ENCODE data around the gene CPAMD8.

DNA sequence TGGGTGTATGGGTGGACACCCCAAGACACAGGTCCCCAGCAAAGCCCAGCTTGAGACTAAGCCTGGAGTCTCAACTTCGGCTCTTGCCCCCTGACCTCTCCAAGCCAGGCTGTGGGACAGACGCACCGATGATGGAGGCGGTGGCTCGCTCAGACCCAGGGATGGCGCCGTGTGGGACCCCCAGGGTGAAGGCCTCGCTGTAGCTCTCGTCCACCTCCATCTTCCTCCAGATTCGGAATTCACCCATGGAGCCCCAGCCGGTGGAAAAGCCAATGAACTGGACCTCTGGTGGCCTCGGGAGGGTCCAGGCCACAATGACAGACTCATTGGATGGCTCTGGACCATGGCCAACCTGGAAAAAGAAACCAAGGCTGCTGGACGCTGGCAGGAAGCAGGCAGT lies 98.7 kb downstream of the CPAMD8 start:
- no peak for TF ChIP-seq POLR2A (IDR thresholded peaks at IDR 0.05; ENCODE audit: extremely low read depth, insufficient read length)
- no peak for TF ChIP-seq MAX (IDR thresholded peaks at IDR 0.05; ENCODE audit: low read depth, low read length)
- TF ChIP-seq CTCF (IDR thresholded peaks at IDR 0.05; ENCODE audit: low read depth, low read length), result no peak

All from NB4 (cell line).